Left cardiac atrium (tissue), 4 donors: ENCODE measurements around the gene TMEM43. TPM values are rescaled to one million over a fixed set of nuclear protein-coding genes. Genes with fewer than 3 reads are reported as not detected.

Experiments used
- ATAC-seq, 2 donors: fragments of 200-7000 bp; cut with Tn5 transposase; one replicate each; pipeline ENCODE4 v1.9.1; 2020; ENCODE audit warnings: mild to moderate bottlenecking in 2 of 2, moderate library complexity in 2 of 2
- DNase-seq: peaks from one replicate; pipeline ENCODE4 v3.0.0-alpha.2; 2020
- intact Hi-C, 2 donors: fragments of 100-400 bp; cut with DNase I; formaldehyde crosslinking; loops; one replicate each; pipeline versions ENCODE4 v1.14.1 to v1.15.1; 2022 to 2023
- total RNA-seq, 2 donors: library from RNA; stranded (reverse); fragmentation: NEBNext Ultra II Directional; extraction: Animal tissue kit (Norgen Biotek cat#: 25700); gene quantifications; one replicate each; pipeline ENCODE4 v1.2.1, GENCODE V29; 2021
- donor health status: DM: no; HTN: yes; CAD: no.
- donor health status: DM: no; HTN: yes; CAD: no; lungs with severe emphysema.
- donor health status: DM: yes; HTN: yes; CAD: no.
- donor health status: Dilated cardiomyopathy.

The TMEM43 gene
- total RNA-seq, 2 donors from 2014 or later, result 50.1 to 95.3 TPM

DNA sequence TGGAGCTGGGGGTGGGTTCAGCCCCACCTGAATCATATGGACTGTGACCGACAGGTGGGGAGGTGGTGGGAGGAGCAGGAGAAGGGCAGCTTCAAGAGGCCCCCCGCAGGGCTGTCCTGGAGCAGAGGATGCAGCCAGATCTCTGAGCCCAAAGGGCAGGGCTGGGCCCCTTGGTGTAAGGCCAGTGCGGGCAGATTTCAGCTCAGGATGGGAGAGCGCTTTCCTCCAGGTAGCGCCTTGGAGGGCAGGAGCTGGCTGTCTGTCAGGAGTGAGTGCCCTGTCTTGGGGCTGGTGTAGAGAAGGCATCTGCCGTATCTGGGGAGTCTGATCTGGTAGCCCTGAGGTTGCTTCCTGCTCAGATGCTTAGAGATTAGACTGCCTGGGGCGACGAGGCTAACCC, 7.3 kb downstream of the TMEM43 start:
- intact Hi-C loops, result loop anchor here in 1 of 2 donors (5.0 kb wide), 1 partner anchor 45 kb away; the partner anchor contains the start of genes LSM3 and XPC
- DNase-seq (no peak), ATAC-seq (no peak)

DNA sequence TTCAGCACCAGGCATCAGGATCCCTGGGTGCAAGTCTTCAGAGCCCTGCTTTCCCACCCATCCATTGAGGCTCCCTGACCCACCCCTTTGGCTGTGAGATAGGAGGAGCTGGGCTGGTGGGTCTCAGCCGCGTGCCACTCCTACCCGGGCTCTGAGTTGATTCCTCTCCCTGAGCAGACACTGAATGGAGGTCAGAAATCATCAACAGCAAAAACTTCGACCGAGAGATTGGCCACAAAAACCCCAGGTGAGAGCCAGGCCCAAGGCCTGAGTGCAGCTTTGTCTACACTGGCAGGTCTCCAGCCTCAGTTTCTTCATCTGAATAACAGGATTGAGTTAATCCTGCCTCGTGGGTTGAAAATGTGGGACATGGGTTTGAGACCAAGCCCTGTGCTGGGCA, 7.8 kb downstream of the TMEM43 start:
- ATAC-seq (no peak), DNase-seq (no peak)
- intact Hi-C loops, result loop anchor here in 1 of 2 donors (5.0 kb wide), 1 partner anchor 45 kb away; the partner anchor contains the start of genes LSM3 and XPC

DNA sequence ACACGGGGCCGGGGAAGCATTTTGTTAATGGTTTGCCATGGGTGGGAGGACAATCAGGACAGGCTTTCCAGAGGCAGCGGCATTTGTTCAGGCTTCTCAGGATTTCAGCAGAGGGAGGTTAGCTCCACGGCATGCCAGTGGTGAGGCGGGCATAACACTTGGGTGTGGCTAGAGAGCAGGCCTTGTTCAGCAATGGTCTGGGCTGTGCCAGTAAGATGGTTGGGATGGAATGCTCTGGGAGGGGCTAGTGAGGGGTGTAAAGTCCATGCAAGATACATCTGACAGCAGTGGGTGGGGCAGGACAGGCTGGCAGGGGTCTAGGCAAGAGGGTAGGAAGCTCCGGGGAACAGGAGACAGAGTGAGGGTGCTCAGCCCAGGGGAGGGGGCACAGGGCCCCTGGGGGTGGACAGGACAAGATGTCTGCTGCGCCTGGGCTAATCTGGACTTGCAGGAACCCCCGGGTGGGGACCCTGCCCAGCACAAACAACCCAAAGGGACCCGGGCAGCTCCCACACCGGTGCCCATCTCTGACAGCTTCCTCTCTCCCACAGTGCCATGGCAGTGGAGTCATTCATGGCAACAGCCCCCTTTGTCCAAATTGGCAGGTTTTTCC, 8.4 kb downstream of the TMEM43 start:
- intact Hi-C loops, result loop anchor here in 1 of 2 donors (5.0 kb wide), 1 partner anchor 44 kb away; the partner anchor contains the start of genes LSM3 and XPC
- DNase-seq, result no peak

GRCh38 chr3:14133876-14134275, 9.0 kb downstream of the TMEM43 start:
- ATAC-seq (peak in 1 of 2 donors; percentile 24), DNase-seq (no peak)
- intact Hi-C loops, result loop anchor here in 1 of 2 donors (5.0 kb wide), 1 partner anchor 43 kb away; the partner anchor contains the start of genes LSM3 and XPC

More for the DNA sequence above, 8.4 kb downstream of the TMEM43 start:
- peak in 1 of 2 donors; percentile 66 for ATAC-seq

DNA sequence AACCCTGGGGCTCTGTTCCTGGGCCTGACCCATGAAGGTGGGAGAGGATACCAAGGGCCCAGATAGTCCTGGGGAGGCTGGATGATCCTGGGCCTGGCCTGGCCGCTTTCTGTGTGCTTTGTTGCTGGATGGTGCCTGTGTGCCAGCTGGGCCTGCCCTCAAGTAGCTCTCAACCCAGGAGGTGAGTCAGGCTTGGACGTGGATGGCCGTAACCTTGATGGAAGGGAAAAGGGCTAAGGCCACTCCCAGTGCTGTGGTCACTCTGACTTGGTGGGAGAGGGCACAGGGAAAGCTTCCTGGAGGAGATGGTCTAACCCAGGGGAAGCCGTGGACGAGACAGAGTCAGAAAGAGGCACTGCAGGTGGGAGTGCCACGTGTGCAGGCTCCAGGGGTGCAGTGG, 9.4 kb downstream of the TMEM43 start:
- ATAC-seq, result no peak
- intact Hi-C loops, result loop anchor here in 1 of 2 donors (5.0 kb wide), 1 partner anchor 43 kb away; the partner anchor contains the start of genes LSM3 and XPC
- DNase-seq, result no peak

- DNase-seq (no peak), ATAC-seq (no peak)
- intact Hi-C loops, result no loop called here
These were observed 10.7 kb downstream of the TMEM43 start for GRCh38 chr3:14135581-14135980.

DNA sequence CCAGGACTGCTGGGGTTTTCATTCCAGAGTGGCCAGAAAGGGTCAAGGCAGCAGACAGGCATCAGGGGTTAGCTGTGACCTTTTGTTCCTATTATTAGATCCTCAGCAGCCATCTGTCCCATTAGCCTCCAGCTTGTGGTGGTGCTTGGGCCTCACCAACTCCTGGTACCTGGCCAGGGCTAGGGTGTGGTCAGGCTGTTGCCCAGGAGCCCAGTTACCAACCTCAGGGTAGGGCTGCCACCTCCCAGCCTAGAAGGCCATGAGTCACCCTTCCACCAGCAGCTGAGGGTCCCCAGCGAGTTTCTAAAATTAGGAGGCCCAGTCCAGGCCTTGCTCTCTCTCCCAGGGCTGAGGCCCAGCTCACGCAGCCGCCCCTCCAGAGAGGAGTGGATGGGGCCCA, 12.2 kb downstream of the TMEM43 start:
- ATAC-seq, result peak; percentile 28 to 50
- peak; percentile 58 for DNase-seq
- intact Hi-C loops, result no loop called here

DNA sequence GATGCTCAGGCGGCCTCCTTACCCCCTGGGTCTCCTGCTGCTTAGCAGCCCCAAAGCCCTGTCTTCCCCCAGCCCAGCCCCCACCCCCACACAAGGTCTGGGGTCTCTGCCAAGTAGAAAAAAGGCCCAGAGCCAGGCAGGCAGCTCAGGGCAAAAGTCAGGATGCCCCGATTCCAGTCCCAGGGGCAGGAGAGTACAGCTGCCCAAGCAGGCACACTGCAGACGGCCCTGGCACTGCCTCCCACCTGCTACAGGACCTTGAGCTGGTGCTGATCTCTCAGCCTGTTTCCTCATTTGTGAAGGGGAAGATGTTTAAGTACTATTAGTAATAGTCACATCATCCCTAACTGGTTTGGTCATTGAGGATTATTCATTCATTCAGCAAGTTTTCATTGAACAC, 12.6 kb downstream of the TMEM43 start:
- ATAC-seq (peak; percentile 1 to 17), DNase-seq (no peak)
- intact Hi-C loops, result no loop called here

GRCh38 chr3:14138109-14138877, 13.4 kb downstream of the TMEM43 start:
- intact Hi-C loops, result no loop called here
- ATAC-seq (peak in 1 of 2 donors; percentile 9), DNase-seq (no peak)

DNA sequence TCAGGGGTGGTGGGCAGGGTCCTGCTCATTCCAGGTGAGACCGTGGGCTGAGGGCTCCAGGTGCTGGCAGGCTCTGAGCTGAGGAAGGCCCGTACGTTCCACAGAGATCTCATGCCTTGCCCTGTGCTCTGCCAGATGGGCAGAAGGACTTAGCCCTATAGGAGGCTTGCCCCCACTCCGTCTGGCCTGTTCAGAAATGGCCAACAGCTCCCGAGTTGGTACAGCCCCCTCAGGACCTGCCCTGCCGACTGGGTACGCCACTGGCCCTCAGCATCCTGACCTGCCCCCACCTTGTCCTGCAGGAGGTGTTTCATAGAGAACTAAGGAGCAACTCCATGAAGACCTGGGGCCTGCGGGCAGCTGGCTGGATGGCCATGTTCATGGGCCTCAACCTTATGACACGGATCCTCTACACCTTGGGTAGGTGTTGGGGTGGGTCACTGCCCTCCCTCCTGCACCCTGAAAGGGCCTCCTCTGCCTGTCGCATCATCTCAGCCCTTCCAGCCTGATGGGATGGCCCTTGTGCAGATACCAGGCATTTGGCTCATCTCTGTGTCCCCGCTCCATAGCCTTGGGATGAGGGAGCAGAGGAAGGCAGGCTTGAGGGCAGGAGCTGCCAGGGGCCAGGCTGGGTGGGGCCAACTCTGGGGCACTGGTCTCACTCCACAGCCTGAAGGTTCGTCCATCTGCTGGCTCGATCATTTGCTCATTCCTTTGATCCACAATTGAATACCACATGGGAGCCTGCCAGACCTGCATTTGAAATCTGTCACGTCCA, 14.2 kb downstream of the TMEM43 start:
- DNase-seq (no peak), ATAC-seq (no peak)
- intact Hi-C loops, result no loop called here

GRCh38 chr3:14139771-14140170, 14.9 kb downstream of the TMEM43 start:
- DNase-seq (no peak), ATAC-seq (no peak)
- intact Hi-C loops, result no loop called here

DNA sequence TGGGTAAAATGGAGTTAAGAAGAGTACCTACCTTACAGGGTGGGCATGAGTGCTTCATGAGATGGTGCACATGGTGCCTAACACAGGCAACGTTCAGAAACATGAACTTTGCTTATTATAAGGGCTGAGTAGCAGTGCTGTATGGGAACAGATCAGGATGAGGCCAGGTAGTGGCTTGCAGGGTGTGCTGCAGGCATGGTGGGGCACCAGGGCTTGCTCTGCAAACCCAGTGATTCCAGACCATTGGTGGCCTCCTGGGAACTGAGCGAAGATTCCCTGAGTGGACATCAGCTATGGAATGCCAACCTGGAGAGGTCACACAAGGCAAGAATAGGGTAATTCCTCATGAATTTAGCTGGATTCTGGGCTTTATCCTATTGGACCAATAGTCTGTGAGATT, 15.8 kb downstream of the TMEM43 start:
- intact Hi-C loops, result no loop called here
- ATAC-seq (no peak), DNase-seq (no peak)

- no peak for DNase-seq
- intact Hi-C loops, result no loop called here
- ATAC-seq, result no peak
These were observed 16.3 kb downstream of the TMEM43 start for GRCh38 chr3:14141144-14141543.

DNA sequence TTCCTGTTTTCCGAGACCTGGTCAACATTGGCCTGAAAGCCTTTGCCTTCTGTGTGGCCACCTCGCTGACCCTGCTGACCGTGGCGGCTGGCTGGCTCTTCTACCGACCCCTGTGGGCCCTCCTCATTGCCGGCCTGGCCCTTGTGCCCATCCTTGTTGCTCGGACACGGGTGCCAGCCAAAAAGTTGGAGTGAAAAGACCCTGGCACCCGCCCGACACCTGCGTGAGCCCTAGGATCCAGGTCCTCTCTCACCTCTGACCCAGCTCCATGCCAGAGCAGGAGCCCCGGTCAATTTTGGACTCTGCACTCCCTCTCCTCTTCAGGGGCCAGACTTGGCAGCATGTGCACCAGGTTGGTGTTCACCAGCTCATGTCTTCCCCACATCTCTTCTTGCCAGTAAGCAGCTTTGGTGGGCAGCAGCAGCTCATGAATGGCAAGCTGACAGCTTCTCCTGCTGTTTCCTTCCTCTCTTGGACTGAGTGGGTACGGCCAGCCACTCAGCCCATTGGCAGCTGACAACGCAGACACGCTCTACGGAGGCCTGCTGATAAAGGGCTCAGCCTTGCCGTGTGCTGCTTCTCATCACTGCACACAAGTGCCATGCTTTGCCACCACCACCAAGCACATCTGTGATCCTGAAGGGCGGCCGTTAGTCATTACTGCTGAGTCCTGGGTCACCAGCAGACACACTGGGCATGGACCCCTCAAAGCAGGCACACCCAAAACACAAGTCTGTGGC, 16.9 kb downstream of the TMEM43 start:
- intact Hi-C loops, result no loop called here
- ATAC-seq (peak; percentile 46 to 60), DNase-seq (peak; percentile 56)

- no peak for DNase-seq
- intact Hi-C loops, result no loop called here
These were observed 17.9 kb downstream of the TMEM43 start for GRCh38 chr3:14142567-14143270.

GRCh38 chr3:14143271-14144225, 18.7 kb downstream of the TMEM43 start:
- peak; percentile 60 to 68 for ATAC-seq
- intact Hi-C loops, result no loop called here
- peak; percentile 57 for DNase-seq

More at GRCh38 chr3:14142567-14143270, 17.9 kb downstream of the TMEM43 start:
- no peak for ATAC-seq

- DNase-seq, result peak; percentile 68
- peak; percentile 81 to 82 for ATAC-seq
- intact Hi-C loops, result no loop called here
These were observed 19.7 kb downstream of the TMEM43 start for GRCh38 chr3:14144423-14145075.
